T-helper 9 cell (primary cell): ENCODE measurements around the gene CKM.
"Not testable (repeated sequence)": the region's sequence is repeated elsewhere in the genome, so short reads cannot be mapped to it uniquely, and the experiment has no call there.

Experiments
- DNase-seq: peaks from one replicate; pipeline ENCODE4 v3.0.0-alpha.2; 2020

CKM gene

GRCh38 chr19:45280471-45280961 is 42.2 kb downstream of the CKM start:
- no peak for DNase-seq

- DNase-seq, result no peak
Observed at GRCh38 chr19:45279587-45280192, 43.0 kb downstream of the CKM start.

GRCh38 chr19:45278087-45278486 is 44.6 kb downstream of the CKM start:
- no peak for DNase-seq

GRCh38 chr19:45276284-45276687 is 46.4 kb downstream of the CKM start:
- DNase-seq, result no peak

- no peak for DNase-seq
Observed at GRCh38 chr19:45275370-45275971, 47.2 kb downstream of the CKM start.

- DNase-seq, result no peak
Observed at GRCh38 chr19:45273521-45273855, 49.2 kb downstream of the CKM start.

- DNase-seq, result no peak
Observed at GRCh38 chr19:45271735-45272108, 51.0 kb downstream of the CKM start.

- DNase-seq, result no peak
Observed at GRCh38 chr19:45271098-45271734, 51.5 kb downstream of the CKM start.

GRCh38 chr19:45269939-45270338 is 52.7 kb downstream of the CKM start:
- not testable (repeated sequence) for DNase-seq

- DNase-seq, result no peak
Observed at GRCh38 chr19:45267296-45267695, 55.4 kb downstream of the CKM start.

- no peak for DNase-seq
Observed at GRCh38 chr19:45265375-45265774, 57.3 kb downstream of the CKM start.

GRCh38 chr19:45264781-45265317 is 57.8 kb downstream of the CKM start:
- no peak for DNase-seq

GRCh38 chr19:45263013-45263412 is 59.7 kb downstream of the CKM start:
- no peak for DNase-seq

- DNase-seq, result no peak
Observed at GRCh38 chr19:45262570-45262969, 60.1 kb downstream of the CKM start.

GRCh38 chr19:45258862-45259261 is 63.8 kb downstream of the CKM start:
- DNase-seq, result no peak

- DNase-seq, result no peak
Observed at GRCh38 chr19:45256836-45257235, 65.8 kb downstream of the CKM start.
